Esophagus squamous epithelium (tissue), 4 donors: ENCODE results near the gene PILRA.

ENCODE experiments used
- CTCF ChIP-seq, 6 experiments: fragments of 450-650 bp in 4 of 6; fragments of 200-600 bp in 2 of 6; sonication (generic) in 2 of 6; IDR thresholded peaks; one replicate each; pipeline ENCODE4 v1.5.1; 2016 to 2019; ENCODE audit warnings: antibody characterized with exemption in 6 of 6, mild to moderate bottlenecking in 4 of 6, moderate library complexity in 4 of 6
- POLR2A ChIP-seq, 4 donors: fragments of 450-650 bp; IDR thresholded peaks; one replicate each; pipeline ENCODE4 v1.6.1; 2017; ENCODE audit warnings: antibody characterized with exemption in 4 of 4, mild to moderate bottlenecking in 4 of 4, moderate library complexity in 3 of 4

- TF ChIP-seq CTCF (IDR thresholded peaks at IDR 0.05) (no peak), POLR2A (IDR thresholded peaks at IDR 0.05) (no peak)
Measured at GRCh38 chr7:100415448-100415847, 42.2 kb downstream of the PILRA start.
